H9 (cell line): ENCODE measurements around the gene MED27. TPM values are rescaled to one million over a fixed set of nuclear protein-coding genes. Genes with fewer than 3 reads are reported as not detected.

Source experiments
- DNase-seq: peaks from one replicate; pipeline ENCODE4 v3.0.0-alpha.2; 2017
- H2AFZ ChIP-seq: one replicate; pipeline ENCODE4 v1.6.1; 2013; ENCODE audit warnings: mild to moderate bottlenecking, low read length, control low read depth, moderate library complexity
- H2AK5ac ChIP-seq: 2 replicates; pipeline ENCODE4 v1.6.1; 2013; ENCODE audit warnings: low read length, control low read depth, mixed read lengths; ENCODE audit not compliant: insufficient read length
- H2BK120ac ChIP-seq: one replicate; pipeline ENCODE4 v1.6.1; 2013; ENCODE audit warnings: low read depth, mild to moderate bottlenecking, low read length, control low read depth, inconsistent platforms; ENCODE audit not compliant: poor library complexity, severe bottlenecking
- H2BK12ac ChIP-seq: 2 replicates; pipeline ENCODE4 v1.6.1; 2013; ENCODE audit warnings: low read length, control low read depth, mixed read lengths, low read depth; ENCODE audit not compliant: insufficient read length
- H2BK15ac ChIP-seq: 2 replicates; pipeline ENCODE4 v1.6.1; 2013; ENCODE audit warnings: low read depth, low read length, control low read depth
- H2BK20ac ChIP-seq: one replicate; pipeline ENCODE4 v1.6.1; 2013; ENCODE audit warnings: low read depth, mild to moderate bottlenecking, low read length, control low read depth, inconsistent platforms; ENCODE audit not compliant: poor library complexity, severe bottlenecking
- H2BK5ac ChIP-seq: 2 replicates; pipeline ENCODE4 v1.6.1; 2013; ENCODE audit warnings: low read length, control low read depth, mixed read lengths; ENCODE audit not compliant: insufficient read length
- H3K14ac ChIP-seq: 2 replicates; pipeline ENCODE4 v1.6.1; 2013; ENCODE audit warnings: low read length, control low read depth; ENCODE audit not compliant: insufficient read depth
- H3K18ac ChIP-seq: 2 replicates; pipeline ENCODE4 v1.6.1; 2013; ENCODE audit warnings: low read depth, mild to moderate bottlenecking, mixed read lengths, low read length, control low read depth; ENCODE audit not compliant: insufficient read length
- H3K23ac ChIP-seq: 2 replicates; pipeline ENCODE4 v1.6.1; 2013; ENCODE audit warnings: low read length, control low read depth, mixed read lengths, low read depth; ENCODE audit not compliant: insufficient read length
- H3K23me2 ChIP-seq: 2 replicates; pipeline ENCODE4 v1.6.1; 2013; ENCODE audit warnings: low read depth, mild to moderate bottlenecking, mixed read lengths, low read length, control low read depth; ENCODE audit not compliant: insufficient read length, poor library complexity, severe bottlenecking
- H3K27ac ChIP-seq: 2 replicates; pipeline ENCODE4 v1.5.1; 2013; ENCODE audit warnings: low read length, control low read depth, mixed read lengths, low read depth; ENCODE audit not compliant: insufficient read length
- H3K27me3 ChIP-seq: 2 replicates; pipeline ENCODE4 v1.6.1; 2013; ENCODE audit warnings: low read length, control low read depth, inconsistent platforms; ENCODE audit not compliant: insufficient read depth
- H3K4ac ChIP-seq: 2 replicates; pipeline ENCODE4 v1.6.1; 2013; ENCODE audit warnings: low read depth, mild to moderate bottlenecking, control low read depth, inconsistent platforms, low read length, moderate library complexity
- H3K4me1 ChIP-seq: 2 replicates; pipeline ENCODE4 v1.6.1; 2013; ENCODE audit warnings: low read length, control low read depth, inconsistent platforms; ENCODE audit not compliant: insufficient read depth
- H3K4me2 ChIP-seq: 2 replicates; pipeline ENCODE4 v1.6.1; 2013; ENCODE audit warnings: low read length, control low read depth, mixed read lengths; ENCODE audit not compliant: insufficient read length, insufficient read depth
- H3K56ac ChIP-seq: 2 replicates; pipeline ENCODE4 v1.6.1; 2013; ENCODE audit warnings: low read depth, mild to moderate bottlenecking, mixed read lengths, low read length, control low read depth; ENCODE audit not compliant: insufficient read length
- H3K79me1 ChIP-seq: 2 replicates; pipeline ENCODE4 v1.6.1; 2013; ENCODE audit warnings: low read depth, mild to moderate bottlenecking, moderate library complexity, low read length, control low read depth, inconsistent platforms; ENCODE audit not compliant: insufficient read depth, poor library complexity, severe bottlenecking
- H3K79me2 ChIP-seq: 2 replicates; pipeline ENCODE4 v1.6.1; 2013; ENCODE audit warnings: low read length, control low read depth, inconsistent platforms; ENCODE audit not compliant: insufficient read depth
- H3K9ac ChIP-seq: 2 replicates; pipeline ENCODE4 v1.6.1; 2013; ENCODE audit warnings: low read length, control low read depth, mixed read lengths; ENCODE audit not compliant: insufficient read length; ENCODE audit errors: extremely low read depth
- H3K9me3 ChIP-seq: one replicate; pipeline ENCODE4 v1.6.1; 2013; ENCODE audit warnings: low read depth, low read length, inconsistent platforms; ENCODE audit not compliant: control insufficient read depth
- H3T11ph ChIP-seq: one replicate; pipeline ENCODE4 v1.6.1; 2013; ENCODE audit warnings: mild to moderate bottlenecking, low read length, control low read depth, inconsistent platforms
- H4K20me1 ChIP-seq: one replicate; pipeline ENCODE4 v1.6.1; 2013; ENCODE audit not compliant: control insufficient read depth, insufficient read length, insufficient read depth
- H4K5ac ChIP-seq: 2 replicates; pipeline ENCODE4 v1.6.1; 2013; ENCODE audit warnings: low read depth, mild to moderate bottlenecking, mixed read lengths, low read length, control low read depth; ENCODE audit not compliant: insufficient read length
- H4K8ac ChIP-seq: replicated peaks from 2 replicates; pipeline ENCODE4 v1.6.1; 2013; ENCODE audit warnings: low read length, control low read depth, mixed read lengths, low read depth; ENCODE audit not compliant: insufficient read length
- H4K91ac ChIP-seq: 2 replicates; pipeline ENCODE4 v1.6.1; 2013; ENCODE audit warnings: low read depth, mild to moderate bottlenecking, moderate library complexity, mixed read lengths, low read length, control low read depth; ENCODE audit not compliant: insufficient read length
- H3K27ac Mint-ChIP-seq, 3 experiments: 2 replicates in 2 of 3; 3 replicates in 1 of 3; pipeline ENCODE4 v1.8.0; 2020 to 2021; ENCODE audit warnings: mixed read lengths in 3 of 3, mild to moderate bottlenecking in 1 of 3, moderate library complexity in 1 of 3
- H3K27me3 Mint-ChIP-seq: 2 replicates; pipeline ENCODE4 v1.8.0; 2021; ENCODE audit warnings: low read depth, mild to moderate bottlenecking, moderate library complexity, mixed read lengths
- H3K36me3 Mint-ChIP-seq, 3 experiments: 2 replicates in 2 of 3; 3 replicates in 1 of 3; pipeline ENCODE4 v1.8.0; 2020 to 2021; ENCODE audit warnings: low read depth in 3 of 3, mixed read lengths in 3 of 3; ENCODE audit not compliant: insufficient read depth in 1 of 3
- H3K4me1 Mint-ChIP-seq, 2 experiments: 2 replicates each; pipeline ENCODE4 v1.8.0; 2020; ENCODE audit warnings: mixed read lengths in 2 of 2
- H3K4me3 Mint-ChIP-seq, 2 experiments: 2 replicates in 1 of 2; 3 replicates in 1 of 2; pipeline ENCODE4 v1.8.0; 2020 to 2021; ENCODE audit warnings: mild to moderate bottlenecking in 2 of 2, mixed read lengths in 2 of 2, moderate library complexity in 1 of 2
- H3K9me3 Mint-ChIP-seq, 2 experiments: 2 replicates in 1 of 2; 3 replicates in 1 of 2; pipeline ENCODE4 v1.8.0; 2020; ENCODE audit warnings: mild to moderate bottlenecking in 2 of 2, mixed read lengths in 2 of 2, moderate library complexity in 1 of 2
- WGBS: extraction: QIAGEN DNeasy Blood & Tissue Kit; methylation state at CpG from one replicate; pipeline ENCODE4 v1.1.7; 2013; ENCODE audit warnings: missing lambda C conversion rate, low lambda C conversion rate, mixed read lengths; ENCODE audit not compliant: insufficient read length; ENCODE audit errors: extremely low coverage; 5-methylcytosine and 5-hydroxymethylcytosine counted together
- total RNA-seq: library from RNA; stranded (reverse); gene quantifications from 2 replicates; pipeline ENCODE4 v1.2.1, GENCODE V29; 2021
- TF ChIP-seq, protein P1 (sequence below): fragments of 200-600 bp; sonication (generic); conservative IDR thresholded peaks from 3 replicates; pipeline ENCODE4 v1.8.0; 2021; ENCODE audit warnings: antibody characterized with exemption, mild to moderate bottlenecking

MED27 gene
- total RNA-seq, 1 experiment from 2014 or later = 33.5 TPM

DNA sequence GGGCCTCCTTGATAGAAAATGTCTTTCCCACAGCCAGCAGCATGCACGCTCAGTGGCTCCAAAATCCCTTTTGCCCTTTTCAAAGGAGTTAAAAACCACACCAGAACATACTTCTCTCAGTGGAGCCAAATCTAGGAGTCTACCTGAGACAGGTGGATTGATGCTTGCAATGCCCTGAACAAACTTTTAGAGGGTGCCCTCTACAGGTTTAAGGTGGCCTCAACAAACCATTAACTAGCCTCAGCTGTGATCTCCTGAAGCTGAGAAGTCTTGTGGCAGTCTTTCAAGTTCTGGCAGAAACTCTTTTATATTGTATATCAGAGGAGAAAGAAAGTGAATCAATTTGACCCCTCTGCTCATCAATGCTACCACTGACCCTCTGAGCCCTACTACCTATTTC is 125.4 kb downstream of the MED27 start:
- H3T11ph ChIP-seq = no peak overlapping the region
- no peak overlapping the region for H2BK5ac ChIP-seq
- H2BK12ac ChIP-seq = no peak overlapping the region
- H2BK15ac ChIP-seq = no peak overlapping the region
- no peak overlapping the region for H3K4ac ChIP-seq
- no peak overlapping the region for H3K9ac ChIP-seq
- no peak overlapping the region for H3K56ac ChIP-seq
- no peak overlapping the region for H3K27ac Mint-ChIP-seq
- H3K27me3 Mint-ChIP-seq = no peaks in the 10 kb centered on the region
- no peak overlapping the region for H4K91ac ChIP-seq
- H4K8ac ChIP-seq = no peak overlapping the region
- no peak overlapping the region for H2AK5ac ChIP-seq
- H3K9me3 Mint-ChIP-seq = no peaks in the 10 kb centered on the region
- no peak overlapping the region for H3K14ac ChIP-seq
- H3K27me3 ChIP-seq = no peaks in the 10 kb centered on the region
- H2BK120ac ChIP-seq = no peak overlapping the region
- H2BK20ac ChIP-seq = no peak overlapping the region
- H3K79me2 ChIP-seq = no peaks in the 10 kb centered on the region
- H4K20me1 ChIP-seq = no peaks in the 10 kb centered on the region
- H3K4me1 Mint-ChIP-seq = peaks cover 2% of the 10 kb centered on the region in 2 experiments
- TF ChIP-seq, protein P1, sequence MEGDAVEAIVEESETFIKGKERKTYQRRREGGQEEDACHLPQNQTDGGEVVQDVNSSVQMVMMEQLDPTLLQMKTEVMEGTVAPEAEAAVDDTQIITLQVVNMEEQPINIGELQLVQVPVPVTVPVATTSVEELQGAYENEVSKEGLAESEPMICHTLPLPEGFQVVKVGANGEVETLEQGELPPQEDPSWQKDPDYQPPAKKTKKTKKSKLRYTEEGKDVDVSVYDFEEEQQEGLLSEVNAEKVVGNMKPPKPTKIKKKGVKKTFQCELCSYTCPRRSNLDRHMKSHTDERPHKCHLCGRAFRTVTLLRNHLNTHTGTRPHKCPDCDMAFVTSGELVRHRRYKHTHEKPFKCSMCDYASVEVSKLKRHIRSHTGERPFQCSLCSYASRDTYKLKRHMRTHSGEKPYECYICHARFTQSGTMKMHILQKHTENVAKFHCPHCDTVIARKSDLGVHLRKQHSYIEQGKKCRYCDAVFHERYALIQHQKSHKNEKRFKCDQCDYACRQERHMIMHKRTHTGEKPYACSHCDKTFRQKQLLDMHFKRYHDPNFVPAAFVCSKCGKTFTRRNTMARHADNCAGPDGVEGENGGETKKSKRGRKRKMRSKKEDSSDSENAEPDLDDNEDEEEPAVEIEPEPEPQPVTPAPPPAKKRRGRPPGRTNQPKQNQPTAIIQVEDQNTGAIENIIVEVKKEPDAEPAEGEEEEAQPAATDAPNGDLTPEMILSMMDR = peak; percentile 73
- no peak overlapping the region for H3K4me2 ChIP-seq
- no peaks in the 10 kb centered on the region for H3K79me1 ChIP-seq
- no peak overlapping the region for H2AFZ ChIP-seq
- no peak overlapping the region for H3K18ac ChIP-seq
- H3K23ac ChIP-seq = no peak overlapping the region
- H3K4me1 ChIP-seq = no peaks in the 10 kb centered on the region
- DNase-seq = no peak
- no peak overlapping the region for H3K4me3 Mint-ChIP-seq
- H3K9me3 ChIP-seq = no peaks in the 10 kb centered on the region
- H4K5ac ChIP-seq = no peak overlapping the region
- H3K23me2 ChIP-seq = no peaks in the 10 kb centered on the region
- no peak overlapping the region for H3K27ac ChIP-seq
- no CpG with 5 or more reads among the region's 1 CpG for WGBS
- H3K36me3 Mint-ChIP-seq = no peaks in the 10 kb centered on the region
